GM19193 (cell line): ENCODE results near the gene ITGAD.

Experiments
- POLR2A ChIP-seq: IDR thresholded peaks from 4 replicates; pipeline ENCODE4 v1.6.1; 2011; ENCODE audit not compliant: insufficient read depth, insufficient read length; ENCODE audit errors: extremely low read depth

Gene ITGAD

GRCh38 chr16:31429314-31429713, 36.2 kb downstream of the ITGAD start:
- TF ChIP-seq POLR2A: no peak

- TF ChIP-seq POLR2A: no peak
These were observed 36.7 kb downstream of the ITGAD start for GRCh38 chr16:31429796-31430195.

DNA sequence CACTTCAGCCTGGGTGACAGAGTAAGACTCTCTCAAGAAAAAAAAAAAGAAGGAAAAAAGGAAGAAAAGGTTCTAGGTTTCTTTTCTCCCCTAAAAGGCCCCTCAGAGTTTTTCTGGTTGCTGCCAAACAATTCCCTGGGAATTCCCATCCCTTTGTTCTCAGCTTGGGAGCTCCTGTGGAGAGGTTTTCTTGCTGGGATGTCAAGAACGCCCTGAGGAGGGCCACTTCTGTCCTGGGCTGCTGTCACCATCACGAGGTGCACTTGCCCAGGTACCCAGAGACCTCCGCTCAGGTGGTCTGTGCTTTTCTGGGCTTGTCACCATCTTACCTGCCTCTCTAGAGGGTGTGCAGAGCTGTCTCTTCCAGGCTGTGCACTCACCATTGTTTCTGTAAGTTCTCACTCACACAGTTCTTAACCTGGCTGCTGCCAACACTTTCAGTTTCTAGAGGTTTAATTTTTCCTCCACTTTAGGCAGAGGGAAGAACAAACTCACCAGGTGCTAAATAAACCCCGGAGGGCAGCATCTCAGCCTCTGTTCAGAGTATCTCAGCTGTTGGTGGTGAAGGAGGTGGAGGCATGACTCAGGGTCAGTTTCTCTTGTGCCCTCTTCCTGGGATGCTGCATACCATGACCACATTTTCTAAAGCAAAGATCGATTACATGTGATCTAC, 37.4 kb downstream of the ITGAD start:
- TF ChIP-seq POLR2A: no peak

DNA sequence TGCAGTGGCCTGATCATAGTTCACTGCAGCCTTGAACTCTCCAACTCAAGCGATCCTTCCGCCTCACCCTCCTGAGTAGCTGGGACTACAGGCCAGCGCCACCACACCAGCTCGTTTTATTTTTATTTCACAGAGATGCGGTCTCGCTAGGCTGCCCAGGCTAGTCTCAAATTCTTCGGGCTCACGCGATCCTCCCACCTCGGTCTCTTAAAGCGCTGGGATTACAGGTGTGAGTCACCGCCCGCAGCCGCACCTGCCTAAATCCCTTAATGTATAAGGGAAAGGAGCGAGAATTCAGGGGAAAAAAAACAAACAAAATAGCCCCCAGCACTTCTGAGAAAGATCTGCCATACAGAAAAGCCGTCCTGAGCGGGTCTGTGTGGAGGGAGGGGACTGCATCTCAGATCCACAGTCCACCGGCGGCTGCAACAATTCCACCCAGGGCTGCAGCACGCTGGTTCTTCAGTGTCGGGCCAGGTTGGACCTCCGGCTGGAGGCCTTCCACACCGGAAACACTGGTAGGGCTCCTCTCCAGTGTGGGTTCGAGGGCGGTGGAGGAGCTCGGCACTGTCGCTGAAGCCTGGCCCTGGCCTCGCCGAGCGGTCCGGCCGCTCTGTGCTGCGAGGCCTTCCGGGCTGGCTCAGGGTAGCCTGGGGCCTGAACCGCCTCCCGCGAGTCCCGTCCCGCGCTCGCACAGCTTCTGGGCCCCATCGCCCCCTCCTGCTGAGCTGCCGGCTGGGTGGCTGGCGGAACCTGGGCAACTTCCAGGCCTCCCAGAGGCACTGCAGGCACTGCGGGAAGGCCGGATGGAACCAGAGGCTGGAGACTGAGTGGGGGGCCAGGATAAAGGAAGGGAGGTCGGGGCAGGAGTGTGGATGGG, 42.4 kb downstream of the ITGAD start:
- TF ChIP-seq POLR2A: no peak

GRCh38 chr16:31436221-31437045, 43.3 kb downstream of the ITGAD start:
- TF ChIP-seq POLR2A: no peak

- no peak for TF ChIP-seq POLR2A
These were observed 45.3 kb downstream of the ITGAD start for GRCh38 chr16:31438414-31438813.

DNA sequence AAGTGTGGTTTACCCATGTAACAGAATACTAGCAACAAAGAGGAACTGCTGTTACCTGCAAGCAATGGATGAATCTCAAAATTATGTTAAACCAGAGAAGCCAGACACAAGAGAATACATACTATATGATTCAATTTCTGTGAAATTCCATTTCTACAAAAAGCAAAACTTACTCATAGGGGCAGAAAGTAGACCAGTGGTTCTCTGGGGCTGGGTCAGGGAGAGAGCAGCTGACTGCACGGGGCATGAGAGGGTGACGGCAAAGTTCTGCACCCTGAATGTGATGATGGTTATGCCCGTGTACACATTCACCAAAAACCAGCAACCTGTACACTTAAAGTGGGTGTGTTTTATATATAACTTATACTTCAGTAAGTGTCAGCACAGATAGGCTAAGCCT, 46.4 kb downstream of the ITGAD start:
- no peak for TF ChIP-seq POLR2A

DNA sequence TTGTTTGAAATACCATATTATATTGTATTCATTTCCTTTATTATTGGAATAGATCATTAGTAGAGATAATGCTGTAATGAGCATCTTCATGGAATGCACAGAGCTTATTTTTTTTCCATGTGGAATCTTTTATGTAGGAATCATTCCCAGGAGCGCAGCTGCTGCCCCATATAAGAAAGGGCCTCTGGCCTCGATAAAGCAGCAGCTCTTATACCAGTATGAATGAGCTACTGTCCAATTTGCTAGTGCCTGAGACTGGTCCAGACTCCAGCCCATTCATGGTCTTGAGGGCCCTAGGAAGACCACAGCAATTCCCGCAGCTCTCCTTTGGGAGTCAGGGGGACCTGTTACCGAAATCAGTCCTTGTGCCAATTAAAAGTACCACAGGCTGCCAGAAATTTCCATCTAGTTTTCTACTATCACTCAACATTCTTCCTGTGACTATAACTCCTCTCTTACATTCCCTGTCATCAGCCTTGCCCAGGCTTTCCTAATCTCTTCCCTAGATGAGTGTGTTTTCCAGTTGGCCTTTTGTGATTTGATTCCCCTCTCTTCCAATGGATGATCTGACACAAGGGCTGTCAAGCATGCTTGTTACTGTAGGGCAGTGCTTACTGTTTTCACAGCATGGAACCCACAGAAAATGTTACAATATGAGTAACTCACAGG, 47.5 kb downstream of the ITGAD start:
- TF ChIP-seq POLR2A: no peak

DNA sequence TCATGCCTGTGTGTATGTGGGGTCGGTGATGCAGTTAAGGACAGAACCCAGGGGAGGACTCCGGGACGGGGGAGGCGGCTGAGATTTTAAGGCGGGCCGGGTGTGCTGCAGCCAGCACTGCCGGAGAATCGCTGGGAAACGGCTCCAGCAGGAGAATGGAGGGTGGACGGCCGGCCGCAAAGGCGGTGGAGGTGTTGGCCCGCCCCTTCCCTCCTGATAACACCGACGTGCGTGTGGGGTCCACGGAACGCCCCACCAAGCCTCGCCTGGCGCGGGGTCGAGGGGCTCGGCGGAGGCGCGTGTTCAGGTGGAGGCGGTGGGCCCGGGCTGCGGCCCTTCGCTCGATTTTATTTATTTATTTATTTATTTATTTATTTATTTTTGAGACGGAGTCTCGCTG, 48.8 kb downstream of the ITGAD start:
- no peak for TF ChIP-seq POLR2A

GRCh38 chr16:31451201-31451600, 58.1 kb downstream of the ITGAD start:
- no peak for TF ChIP-seq POLR2A

GRCh38 chr16:31451681-31452351, 58.7 kb downstream of the ITGAD start:
- no peak for TF ChIP-seq POLR2A

GRCh38 chr16:31452631-31453106, 59.5 kb downstream of the ITGAD start:
- TF ChIP-seq POLR2A: no peak

GRCh38 chr16:31453255-31454204, 60.4 kb downstream of the ITGAD start:
- no peak for TF ChIP-seq POLR2A

DNA sequence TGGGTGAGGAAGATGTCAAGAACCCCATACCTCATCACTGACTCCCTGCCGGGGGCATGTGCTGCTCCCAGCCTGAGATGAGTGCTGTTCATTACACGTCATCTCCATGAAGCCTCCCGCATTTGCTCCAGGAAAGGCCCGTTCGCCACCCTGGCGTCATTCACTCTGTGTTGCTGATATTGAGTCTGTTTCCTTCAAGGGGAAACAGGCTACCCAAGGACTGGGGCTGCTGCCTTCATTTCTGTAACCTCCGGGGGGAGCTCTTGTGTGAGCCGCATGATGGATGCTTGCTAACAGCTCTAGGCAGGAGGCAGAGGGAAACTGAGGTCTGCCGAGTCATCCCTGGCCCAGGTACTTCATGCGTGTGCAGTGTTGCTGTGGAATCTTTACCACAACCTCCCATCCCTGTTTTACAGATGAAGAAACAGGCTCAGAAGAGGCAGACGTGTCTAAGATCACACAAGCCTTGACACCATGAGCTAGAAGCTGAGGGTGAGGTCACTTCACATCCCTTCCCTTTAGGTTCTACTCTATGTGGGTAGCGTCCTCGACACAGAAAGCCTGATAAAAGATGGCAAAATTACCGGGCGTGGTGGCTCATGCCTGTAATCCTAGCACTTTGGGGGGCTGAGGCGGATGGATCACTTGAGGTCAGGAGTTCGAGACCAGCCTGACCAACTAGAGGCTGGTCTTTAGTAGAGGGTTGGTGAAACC, 62.6 kb downstream of the ITGAD start:
- peak; percentile 23 for TF ChIP-seq POLR2A
